GM12892 (cell line): ENCODE data around the gene TMPRSS6.

Source experiments
- POLR2A ChIP-seq: IDR thresholded peaks from 2 replicates; pipeline ENCODE4 v1.6.1; 2011; ENCODE audit warnings: low read depth, low read length, control low read depth
- TAF1 ChIP-seq: IDR thresholded peaks from 2 replicates; pipeline ENCODE4 v1.6.1; 2011; ENCODE audit warnings: low read depth, mild to moderate bottlenecking, control low read depth, low read length, borderline replicate concordance

DNA sequence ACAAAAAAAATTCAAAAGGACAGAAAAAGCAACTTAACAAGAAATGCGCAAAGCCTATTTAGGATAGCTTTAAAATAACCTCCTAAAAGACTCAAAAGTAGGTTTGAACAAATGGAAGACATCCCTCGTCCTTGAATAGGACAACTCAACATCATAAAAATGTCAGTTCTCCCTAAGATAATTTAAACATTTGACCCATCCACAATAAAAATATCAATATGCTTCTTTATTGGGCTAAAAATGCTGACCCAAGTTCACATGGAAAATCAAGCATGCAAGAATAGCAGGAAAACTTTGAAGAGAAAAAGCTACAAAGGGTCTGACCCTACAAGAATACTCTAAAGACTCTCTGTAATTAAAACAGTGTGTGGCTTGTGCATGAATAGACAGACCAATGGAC, 70.0 kb downstream of the TMPRSS6 start:
- TF ChIP-seq POLR2A (no peak), TAF1 (no peak)
